HG02678 (cell line): ENCODE data around the gene MORC2.

Source experiments
- ATAC-seq: cut with Tn5 transposase; IDR thresholded peaks from one replicate; pipeline ENCODE4 v1.9.1; 2021; ENCODE audit warnings: mild to moderate bottlenecking, moderate library complexity; ENCODE audit not compliant: unreplicated experiment

The MORC2 gene

DNA sequence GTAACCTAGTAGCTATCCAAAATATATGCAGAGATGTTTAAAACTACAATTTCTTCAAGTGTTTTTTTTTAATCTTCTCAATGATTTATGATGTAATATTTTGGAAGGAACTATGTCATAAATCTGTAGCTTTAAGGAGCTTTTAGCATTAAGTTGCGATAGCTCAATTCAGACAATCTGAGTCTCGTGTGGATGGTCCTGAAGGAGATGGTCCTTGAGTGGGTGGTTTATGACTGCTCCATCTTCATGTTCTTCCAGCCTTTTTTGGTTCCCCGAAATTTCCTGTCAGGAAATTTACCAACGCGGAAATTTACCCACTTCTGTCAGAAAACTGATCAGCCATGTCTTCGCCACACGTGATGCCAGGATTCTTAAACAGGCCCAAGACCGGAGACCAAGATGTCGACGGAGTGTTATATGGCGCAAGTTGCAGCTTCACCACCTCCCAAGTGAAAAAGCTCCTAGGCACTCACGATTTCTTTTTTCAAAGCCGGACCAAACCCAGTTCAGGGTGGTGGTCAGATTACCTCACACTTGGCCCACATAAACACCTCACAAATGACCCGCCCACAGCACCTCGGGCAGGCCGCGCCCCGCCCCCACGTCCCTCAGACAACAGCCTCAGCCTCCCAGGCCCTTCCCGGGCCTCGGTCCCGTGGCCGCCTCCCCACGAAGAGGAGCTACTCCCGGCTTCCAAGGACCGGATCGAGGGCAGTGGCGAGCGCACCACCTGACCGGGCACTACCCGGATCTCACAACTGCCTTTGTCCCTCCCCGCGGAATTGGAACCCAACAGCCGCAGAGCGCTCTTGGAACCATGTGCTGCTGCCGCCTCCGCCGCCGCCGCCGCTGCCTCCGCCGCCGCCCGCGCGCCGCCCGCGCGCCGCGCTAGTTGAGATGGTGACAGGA is at the start of gene MORC2:
MORC2 (minus strand) TSS at position 760 of the 909 bp plus-strand sequence. CDS start 885 bp downstream, outside the sequence.
- ATAC-seq = peak; percentile 17

DNA sequence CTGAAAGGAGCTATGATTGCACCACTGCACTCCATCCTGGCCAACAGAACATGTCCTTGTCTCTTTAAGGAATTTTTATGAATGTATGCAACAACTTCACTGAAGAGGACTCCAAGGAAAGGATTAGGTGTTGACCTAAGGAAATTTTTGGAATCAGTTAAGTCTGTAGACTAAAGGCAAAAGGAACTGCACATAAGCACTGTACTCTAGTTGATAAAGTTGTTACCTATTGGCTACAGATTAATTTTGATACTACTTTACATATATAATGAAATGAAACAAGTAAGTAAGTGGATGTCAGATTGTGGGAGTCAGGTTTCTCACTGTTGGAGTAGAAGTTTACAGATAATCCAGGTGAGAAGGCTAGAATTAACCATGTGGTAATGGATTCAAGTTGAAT is 37.0 kb upstream of the MORC2 start:
- no peak for ATAC-seq

DNA sequence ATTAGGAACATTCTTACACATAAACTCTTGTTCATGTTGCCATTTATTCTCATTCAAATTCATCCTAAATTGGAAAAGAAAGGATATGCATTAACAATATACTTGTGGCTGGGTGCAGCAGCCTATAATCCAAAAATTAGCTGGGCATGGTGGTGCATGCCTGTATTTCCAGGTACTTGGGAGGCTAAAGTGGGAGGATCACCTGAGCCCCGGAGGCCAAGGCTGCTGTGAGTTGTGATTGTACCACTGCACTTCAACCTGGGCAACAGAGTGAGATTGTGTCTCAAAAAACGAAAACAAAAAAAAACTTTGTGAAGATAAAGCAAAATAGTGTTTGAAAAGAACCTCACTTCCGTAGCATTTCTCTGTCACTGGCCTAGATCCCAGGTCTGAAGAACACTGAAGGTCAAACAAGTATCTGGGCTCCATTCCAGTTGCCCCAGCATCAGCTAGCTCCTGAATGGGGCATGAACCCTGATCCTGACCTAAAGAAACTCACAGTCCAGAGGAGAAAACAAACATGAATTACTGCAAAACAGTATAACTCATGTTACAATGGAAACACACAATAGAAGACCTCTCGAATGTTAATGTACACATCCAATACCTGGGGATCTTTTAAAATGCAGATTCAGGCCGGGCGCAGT is 32.7 kb upstream of the MORC2 start:
- no peak for ATAC-seq

DNA sequence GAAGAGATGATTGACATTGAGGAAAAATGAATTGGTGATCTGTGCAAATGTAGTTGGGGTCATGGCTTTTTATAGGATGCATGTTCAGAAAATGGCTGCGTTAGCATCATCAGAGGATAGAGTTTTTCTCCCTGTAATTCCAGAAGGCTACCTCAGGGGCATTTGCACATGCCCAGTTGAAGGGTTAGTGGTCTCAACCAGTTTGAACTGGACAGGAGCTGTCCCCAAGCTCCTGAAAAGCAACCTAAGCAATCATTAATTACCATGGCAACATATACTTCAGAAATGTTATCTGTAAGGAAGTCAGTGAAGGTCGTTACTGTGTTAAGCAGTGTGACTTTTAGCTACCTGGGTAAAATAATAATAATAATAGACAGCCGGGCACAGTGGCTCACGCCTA is 29.8 kb upstream of the MORC2 start:
- ATAC-seq = no peak

DNA sequence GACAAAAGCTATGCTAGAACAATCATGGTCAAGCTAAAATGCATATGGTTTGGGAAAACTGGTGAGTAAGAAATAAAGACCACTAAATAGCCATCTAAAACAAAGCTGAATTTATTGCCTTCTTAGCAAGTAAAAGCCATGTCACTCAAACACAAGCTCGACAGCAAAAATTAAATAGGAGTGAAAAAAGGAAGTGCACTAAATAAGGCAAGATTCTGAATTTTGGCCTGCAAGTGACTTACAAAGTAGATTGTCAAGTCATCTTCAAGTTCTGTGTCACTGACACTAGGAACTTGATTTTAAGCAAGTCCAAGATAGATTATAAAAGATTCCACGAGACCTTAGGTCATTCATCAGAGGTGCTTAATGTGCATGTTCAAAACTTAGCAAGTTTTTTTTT is 27.9 kb upstream of the MORC2 start:
- no peak for ATAC-seq

DNA sequence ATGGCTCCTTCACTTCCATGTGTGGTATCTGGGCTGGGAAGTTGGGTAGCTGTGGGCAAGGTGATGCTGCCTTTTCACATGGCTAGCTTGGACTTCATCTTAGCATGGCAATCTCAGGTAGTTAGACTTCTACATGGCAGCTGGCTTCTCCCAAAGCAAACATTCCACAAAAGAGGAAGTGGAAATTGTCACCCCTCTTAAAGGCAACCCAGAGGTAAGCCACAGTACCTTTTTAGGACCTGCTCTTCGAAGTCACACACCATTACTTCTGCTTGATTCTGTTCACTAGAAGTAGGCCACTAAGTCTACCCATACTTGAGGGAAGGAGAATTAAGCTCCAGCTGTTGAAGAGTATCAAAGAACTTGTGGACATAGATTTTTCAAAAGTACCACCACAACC is 26.4 kb upstream of the MORC2 start:
- no peak for ATAC-seq

DNA sequence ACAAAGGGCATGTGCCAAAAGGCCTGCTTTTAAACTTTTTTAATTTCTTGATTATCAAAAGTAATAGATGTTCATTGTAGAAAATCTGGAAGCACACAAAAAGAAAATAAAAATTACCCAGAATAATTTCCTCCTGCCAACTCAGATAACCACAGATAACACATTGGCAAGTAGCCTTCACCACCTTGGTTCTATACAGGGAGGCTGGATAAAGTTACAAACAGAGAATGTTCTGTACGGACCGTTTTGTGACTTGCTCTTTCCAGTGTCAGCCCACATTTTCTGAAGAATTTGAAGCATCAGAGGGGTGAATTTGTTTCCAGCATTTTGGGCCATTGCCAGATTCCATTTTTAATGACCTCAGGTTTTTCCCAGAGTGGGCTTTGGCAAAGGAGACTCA is 24.0 kb upstream of the MORC2 start:
- no peak for ATAC-seq

DNA sequence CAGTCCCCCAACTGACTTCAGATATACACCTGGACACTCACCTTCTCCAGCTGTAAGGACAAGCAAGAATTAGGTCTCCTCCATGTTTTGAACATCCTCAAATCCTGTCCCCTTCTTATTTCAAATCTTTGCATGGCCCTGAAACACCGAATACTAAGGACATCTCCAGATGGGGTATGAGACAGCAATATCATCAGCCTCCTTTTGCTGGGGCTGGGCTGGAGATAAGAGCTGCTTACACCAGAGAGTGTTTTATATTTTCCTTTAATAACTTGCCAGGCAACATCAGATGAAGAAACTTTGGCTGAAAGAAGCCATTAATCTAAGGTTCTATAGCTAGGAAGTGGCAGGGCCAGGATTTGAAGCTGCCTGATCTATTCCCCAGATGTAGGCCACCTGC is 22.1 kb upstream of the MORC2 start:
- ATAC-seq = no peak

DNA sequence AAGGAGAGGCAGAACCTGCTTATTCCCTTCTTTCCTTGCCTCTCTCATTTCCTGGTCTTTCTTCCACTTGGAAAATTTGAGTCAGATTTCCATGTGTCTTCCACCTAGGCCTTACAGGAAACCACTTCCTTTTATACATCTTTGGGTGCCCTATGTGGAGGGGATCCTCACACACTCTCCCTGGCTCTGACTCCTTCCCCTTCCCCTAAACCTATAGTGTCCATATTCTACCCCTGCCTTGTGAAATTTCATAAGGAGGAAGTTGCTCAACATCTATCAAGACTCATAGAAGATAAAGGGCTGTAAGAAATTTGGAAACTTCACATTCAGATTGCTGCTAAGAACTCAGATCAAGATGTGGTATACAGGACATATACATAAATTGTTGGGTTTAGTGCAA is 20.9 kb upstream of the MORC2 start:
- no peak for ATAC-seq

DNA sequence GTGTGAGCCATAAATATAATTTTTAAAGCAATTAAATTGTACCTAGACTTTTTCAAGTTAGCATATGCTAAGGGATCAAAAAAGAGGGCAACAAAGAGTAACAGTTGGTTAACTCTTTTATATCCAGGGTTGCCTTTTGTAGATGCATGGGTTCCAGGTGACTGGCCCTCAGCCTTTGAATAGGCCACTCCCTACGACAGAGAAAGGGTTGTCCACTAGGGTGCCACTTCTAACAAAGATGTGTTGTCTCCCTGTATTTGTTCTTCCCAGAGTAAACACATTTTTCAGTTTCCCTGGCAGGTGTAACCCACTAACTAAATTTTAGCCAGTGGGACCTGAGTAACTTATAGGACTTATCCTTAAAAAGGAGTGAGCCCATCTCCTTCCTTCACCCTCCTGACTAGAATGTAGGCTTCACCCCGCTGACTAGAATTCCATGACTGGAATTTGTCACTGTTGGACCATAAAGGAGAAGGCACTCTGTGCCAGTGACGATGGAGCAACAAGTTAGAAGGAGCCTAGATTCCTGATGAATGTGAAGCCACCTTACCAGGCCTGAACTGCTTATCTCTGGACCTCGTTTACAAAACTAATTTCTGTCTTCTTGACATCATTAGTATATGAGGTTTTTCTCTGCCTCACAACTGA is 17.1 kb upstream of the MORC2 start:
- no peak for ATAC-seq

DNA sequence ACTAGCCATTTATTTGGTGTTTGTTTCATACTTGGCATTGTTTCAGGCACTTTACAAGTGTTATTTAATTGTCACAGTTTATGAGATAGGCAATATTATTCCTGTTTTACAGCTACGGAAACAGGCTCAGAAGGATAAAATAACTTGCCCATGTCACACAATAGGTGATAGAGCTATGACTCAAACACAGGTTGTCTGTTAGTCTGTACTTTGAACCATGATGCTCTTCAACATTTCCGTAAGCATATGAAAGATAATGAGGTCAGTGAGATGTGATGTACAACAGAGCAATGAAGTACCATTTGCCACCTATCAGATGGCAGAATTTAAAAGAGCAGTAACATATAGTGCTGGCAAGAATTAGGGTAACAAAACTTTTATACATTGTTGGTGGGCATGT is 15.7 kb upstream of the MORC2 start:
- ATAC-seq = no peak

DNA sequence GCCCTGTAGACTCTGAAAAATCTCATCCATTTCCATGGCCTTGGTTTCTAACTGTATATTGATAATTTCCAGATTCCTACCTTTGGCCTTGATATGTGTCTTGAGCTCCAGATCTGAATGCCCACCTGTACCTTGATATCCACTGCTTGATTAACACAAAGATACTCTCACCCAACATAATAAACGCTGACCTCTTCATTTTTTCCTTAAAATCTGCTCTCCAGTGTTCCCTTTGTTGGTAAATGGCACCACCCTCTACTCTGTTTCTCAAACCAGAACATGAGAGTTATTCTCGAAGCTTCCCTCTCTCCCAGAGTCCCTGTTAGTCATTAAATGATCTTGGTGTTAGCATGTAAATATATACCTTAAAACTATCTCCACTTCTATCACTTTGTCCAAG is 13.9 kb upstream of the MORC2 start:
- ATAC-seq = no peak

DNA sequence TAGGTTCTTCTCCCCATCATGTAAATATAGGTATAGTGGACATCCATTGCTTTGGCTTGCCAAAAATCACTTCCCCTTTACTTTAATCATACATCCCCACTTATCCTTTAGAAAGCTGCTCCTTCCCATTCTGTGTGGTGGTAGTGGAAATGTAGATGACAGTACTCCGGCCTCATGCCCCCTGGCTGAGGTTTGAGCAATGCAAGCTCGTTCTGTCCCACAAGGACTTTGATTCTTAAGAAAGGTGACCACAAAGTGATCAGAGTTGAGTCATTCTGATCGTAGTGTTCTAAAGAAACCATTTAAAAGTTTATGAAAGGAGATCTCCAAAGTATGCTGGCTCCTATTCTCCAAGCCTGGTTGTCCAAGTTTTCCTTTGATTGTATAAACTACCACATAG is 11.4 kb upstream of the MORC2 start:
- ATAC-seq = no peak

DNA sequence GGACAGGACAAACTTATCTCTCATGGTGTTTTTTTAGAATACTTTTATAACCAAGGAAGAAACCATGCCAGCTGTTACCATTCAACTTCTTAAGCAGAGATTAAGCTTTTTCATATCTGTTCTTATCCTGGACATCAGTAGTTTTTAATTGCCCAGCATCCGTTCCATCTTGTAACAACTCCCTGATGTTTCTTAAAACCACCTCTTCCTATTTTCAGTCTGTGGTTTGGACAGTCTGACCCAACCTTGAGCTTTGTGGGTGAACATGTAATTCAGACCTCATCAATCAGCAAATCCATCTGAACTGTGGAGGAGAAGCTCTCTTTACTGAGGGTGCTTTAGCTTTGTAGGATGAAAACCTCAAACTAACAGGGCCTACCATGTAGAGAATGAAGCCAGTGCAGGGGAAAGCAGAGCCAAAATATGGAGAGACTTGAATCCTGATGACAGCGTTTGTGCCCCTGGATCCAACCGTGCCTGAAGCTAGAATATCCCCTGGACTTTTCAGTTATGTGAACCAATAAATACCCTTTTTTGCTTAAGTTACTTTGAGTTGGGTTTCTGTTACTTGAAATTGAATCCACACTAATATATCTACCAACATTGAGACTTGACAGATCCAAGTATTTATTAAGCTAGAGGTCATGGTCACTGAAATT is 9.9 kb upstream of the MORC2 start:
- ATAC-seq = no peak

DNA sequence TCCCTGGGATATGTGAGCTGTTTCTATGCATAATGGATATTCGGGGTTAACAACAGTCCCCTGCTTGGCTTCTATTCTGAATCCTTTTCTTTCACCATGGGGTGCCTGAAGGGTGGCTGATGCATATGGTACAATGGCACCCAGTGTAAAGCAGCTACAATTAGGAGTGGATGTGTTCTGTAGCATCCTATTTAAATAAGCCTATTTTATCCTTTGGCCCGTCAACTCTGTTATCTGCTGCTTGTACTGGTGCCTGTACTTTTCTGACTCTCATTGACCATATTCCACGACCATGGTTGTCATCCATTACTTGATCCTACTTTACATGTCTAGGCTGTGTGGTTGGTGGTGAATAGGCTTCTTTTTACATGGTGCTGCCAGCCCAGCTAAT is 1.8 kb upstream of the MORC2 start:
- ATAC-seq = no peak

DNA sequence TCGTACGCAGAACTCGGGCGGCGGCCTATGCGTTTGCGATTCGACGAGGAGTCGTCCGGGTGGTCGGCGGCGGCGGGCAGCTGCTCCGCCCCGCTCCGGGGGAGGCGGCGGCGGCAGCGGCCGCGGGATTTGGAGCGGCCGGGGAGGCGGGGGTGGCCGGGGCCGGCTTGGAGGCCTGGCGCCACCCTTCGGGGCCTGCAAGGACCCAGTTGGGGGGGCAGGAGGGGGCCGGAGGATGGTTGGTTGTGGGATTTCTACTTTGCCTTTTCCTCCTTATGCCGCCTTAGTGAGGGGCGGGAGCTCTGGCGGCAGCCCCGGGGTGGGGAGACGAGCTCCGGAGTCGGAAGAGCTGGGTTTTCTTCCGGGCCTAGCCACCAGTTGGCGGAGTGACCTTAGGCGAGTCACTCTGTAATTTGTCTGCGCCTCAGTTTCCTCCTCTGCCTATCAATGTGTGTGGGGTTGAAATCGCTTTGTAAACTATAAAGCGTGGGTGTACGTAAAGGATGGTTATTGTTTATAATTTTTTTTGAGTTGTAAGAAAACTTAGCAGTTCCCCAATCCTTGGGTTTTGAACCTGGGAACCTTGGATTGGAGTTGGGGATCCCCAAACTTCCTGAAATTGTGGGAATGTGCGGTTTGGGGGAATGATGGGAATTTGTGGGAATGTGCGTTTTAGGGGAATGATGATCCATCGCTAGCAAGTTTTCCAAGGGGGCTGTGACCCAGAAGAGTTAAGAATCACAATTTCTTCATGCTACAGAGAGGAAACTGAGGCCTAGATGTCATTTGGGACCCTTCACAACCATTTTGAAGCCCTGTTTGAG is 1.2 kb upstream of the MORC2 start:
- peak; percentile 29 for ATAC-seq

DNA sequence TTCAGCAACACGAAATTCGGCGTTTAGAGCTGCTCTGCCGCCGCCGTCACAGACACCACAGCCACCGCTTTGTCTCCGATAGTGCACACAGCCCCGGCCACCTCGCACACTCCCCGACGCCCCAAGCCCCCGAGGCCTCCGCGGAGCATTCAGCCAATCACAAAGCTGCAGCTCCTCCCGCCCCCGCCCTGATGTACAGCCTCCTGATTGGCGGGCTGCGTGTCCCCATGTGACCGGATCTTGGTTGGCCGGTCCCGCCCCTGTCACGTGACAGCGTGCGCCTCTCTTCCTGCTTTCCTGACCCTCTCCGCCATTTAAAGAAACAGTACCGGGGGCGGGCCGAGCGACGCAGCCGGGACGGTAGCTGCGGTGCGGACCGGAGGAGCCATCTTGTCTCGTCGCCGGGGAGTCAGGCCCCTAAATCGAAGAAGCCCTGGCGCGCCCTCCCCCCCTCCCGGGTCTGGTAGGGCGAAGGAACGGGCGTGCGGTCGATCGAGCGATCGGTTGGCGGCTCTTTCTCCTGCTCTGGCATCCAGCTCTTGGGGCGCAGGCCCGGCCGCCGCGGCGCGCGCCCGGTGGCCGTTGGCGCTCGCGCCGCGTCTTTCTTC is 454 bp upstream of the MORC2 start, which contains the start of gene TUG1:
TUG1 (plus strand) TSS at position 342 of the 608 bp plus-strand sequence.
- ATAC-seq = peak; percentile 89

DNA sequence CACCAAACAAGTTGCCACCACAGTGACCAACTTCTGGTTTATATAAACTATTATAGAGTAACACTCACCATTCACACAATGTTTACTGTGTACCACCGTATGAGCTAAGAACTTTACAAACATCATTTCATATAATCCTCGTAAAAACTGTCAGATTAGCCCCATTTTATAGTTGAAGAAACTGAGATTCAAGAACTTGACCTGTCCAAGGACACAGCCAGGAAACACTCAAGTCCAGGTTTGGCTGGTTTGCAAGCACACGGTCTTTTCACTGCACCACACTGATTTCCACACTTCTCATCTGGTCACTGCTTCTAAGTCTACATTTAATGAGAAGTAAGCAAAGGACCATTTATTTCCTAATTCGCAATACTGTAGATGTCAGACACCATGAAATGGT is 3.7 kb downstream of the MORC2 start:
- no peak for ATAC-seq

DNA sequence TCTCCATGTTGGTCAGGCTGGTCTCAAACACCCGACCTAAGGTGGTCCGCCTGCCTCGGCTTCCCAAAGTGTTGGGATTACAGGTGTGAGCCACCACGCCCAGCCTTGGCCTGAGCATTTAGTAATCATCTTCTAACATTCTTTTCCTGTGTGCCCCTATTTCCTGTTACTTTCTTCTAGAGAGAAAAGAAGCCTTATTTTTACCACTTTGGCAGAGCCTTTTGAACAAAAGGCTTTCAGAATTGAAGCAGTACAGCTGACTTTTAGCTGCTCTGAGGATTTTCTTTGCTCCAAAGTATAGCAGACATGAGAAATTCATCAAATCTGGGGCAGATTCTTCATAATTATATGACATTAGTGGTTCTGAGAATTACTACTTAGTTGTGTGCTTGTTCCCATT is 13.4 kb downstream of the MORC2 start:
- no peak for ATAC-seq

DNA sequence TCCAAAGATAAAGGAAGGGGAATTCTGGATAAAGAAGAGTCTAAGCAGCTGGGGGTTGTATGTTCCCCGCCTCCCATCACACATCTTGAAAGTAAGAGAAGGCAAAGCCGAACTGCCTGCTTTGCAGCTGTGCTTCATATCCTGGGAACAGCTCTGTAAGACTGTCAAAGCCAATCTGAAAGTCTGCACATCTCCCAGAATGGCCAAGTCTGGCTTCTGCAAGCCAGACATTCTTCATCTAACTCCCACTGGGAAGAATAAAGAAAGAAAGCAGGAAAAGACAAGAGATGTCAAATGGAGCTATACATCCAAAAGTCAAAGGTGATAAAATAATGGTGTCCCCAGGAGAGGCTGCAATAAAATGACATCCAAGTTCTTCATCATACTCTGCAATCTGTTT is 15.4 kb downstream of the MORC2 start:
- no peak for ATAC-seq
